ENCODE data around the gene CRIP1. TPM values are rescaled to one million over a fixed set of nuclear protein-coding genes. Genes with fewer than 3 reads are reported as not detected.

CRIP1 gene
- total and polyA plus RNA-seq, 8 donors: 3.5 to 149 (median 60.1) TPM; not detected in 1

DNA sequence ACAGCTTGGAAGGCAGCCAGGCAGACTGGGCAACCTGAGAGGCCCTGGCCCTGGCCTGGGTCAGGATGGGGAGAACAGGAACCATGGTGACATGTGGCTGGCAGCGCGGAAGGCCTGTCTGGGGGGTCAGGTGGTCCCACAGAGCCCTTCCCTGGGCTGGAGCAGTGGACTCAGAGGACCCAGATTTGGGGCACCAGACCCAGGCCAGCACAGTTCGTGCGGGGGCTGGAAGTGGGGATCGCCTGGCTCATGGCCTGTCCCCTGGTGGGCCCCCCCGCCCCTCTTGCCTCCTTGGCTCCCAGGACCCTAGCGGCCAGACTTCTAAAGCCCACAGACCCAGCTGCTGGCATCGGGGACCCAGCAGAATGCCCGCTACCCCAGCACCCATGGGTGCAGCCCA, 45.7 kb upstream of the CRIP1 start:
- no peaks in the 10 kb centered on the region for H3K27me3 ChIP-seq
- H3K4me3 ChIP-seq: no peak overlapping the region
- no peak overlapping the region for H3K27ac ChIP-seq
- intact Hi-C loops (cut with DNase I; ENCODE audit: low total_unique reads): no loop called here
- 90 to 100% (median 98%) methylated on average over 3 to 9 of the region's 9 CpGs for WGBS, 5 donors
- peaks cover 0 to 60% (median 43%) of the 10 kb centered on the region in 4 donors for H3K36me3 ChIP-seq
- H3K4me1 ChIP-seq: peaks cover 0 to 19% (median 0%) of the 10 kb centered on the region in 4 donors
- TF ChIP-seq, protein P1, sequence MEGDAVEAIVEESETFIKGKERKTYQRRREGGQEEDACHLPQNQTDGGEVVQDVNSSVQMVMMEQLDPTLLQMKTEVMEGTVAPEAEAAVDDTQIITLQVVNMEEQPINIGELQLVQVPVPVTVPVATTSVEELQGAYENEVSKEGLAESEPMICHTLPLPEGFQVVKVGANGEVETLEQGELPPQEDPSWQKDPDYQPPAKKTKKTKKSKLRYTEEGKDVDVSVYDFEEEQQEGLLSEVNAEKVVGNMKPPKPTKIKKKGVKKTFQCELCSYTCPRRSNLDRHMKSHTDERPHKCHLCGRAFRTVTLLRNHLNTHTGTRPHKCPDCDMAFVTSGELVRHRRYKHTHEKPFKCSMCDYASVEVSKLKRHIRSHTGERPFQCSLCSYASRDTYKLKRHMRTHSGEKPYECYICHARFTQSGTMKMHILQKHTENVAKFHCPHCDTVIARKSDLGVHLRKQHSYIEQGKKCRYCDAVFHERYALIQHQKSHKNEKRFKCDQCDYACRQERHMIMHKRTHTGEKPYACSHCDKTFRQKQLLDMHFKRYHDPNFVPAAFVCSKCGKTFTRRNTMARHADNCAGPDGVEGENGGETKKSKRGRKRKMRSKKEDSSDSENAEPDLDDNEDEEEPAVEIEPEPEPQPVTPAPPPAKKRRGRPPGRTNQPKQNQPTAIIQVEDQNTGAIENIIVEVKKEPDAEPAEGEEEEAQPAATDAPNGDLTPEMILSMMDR (IDR thresholded peaks at IDR 0.05): no peak
- no peak for TF ChIP-seq POLR2AphosphoS5 (IDR thresholded peaks at IDR 0.05)
- TF ChIP-seq POLR2A (IDR thresholded peaks at IDR 0.05): no peak
- no peak for TF ChIP-seq EP300 (IDR thresholded peaks at IDR 0.05)
- H3K9me3 ChIP-seq: no peaks in the 10 kb centered on the region
- no peak for DNase-seq

DNA sequence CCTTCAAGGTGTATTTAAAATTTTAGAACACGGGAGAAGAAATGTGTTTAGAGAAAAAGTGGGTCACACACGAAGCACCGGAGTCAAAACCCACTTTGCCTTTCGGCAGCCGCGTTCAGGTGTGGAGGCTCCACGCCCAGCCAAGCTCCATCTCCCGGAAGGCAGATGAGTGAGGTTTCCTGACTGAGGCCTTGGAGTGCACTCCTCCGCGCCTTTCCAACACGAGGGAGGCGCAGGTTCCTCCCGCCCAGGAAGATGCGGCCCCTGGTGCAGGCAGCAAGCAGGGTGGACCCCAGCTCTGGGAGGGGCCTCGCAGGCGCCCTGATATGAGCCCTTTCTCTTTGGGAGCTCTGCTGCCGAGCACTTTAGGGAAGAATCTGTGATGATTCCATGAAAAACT, 44.6 kb upstream of the CRIP1 start:
- intact Hi-C loops (cut with DNase I; ENCODE audit: low total_unique reads): no loop called here

DNA sequence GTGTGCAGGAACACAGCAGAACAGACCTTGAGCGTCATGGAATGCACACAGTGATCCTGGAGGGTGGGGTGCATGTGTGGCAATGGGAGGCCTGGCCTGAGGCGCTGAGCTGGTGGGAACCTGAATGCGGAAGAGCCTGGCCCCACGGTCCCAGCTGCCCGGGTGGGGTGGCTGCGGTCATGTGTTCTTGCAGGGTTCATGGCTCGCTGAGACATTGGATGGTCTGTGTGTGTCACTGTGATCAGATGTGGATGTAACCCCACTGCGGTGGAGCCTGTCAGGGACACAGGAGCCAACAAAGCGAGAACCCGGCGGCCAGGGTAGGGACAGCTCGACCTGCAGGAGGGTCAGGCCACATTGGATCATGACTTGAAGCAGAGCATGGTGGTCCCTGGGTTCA, 43.9 kb upstream of the CRIP1 start:
- Histone ChIP-seq H3K27ac (no peak overlapping the region), H3K4me1 (peaks cover 0 to 9% (median under 1%) of the 10 kb centered on the region in 4 donors), H3K36me3 (peaks cover 4 to 72% (median 46%) of the 10 kb centered on the region in 4 donors), H3K9me3 (no peaks in the 10 kb centered on the region), H3K4me3 (no peak overlapping the region), H3K27me3 (no peaks in the 10 kb centered on the region)
- intact Hi-C loops (cut with DNase I; ENCODE audit: low total_unique reads): no loop called here
- DNase-seq: no peak
- TF ChIP-seq, protein P1 (IDR thresholded peaks at IDR 0.05): no peak
- no peak for TF ChIP-seq POLR2A (IDR thresholded peaks at IDR 0.05)
- WGBS, 5 donors: 85 to 92% (median 86%) methylated on average over 4 to 12 of the region's 12 CpGs

More for the DNA sequence above, 44.6 kb upstream of the CRIP1 start:
- Histone ChIP-seq H3K4me3 (no peak overlapping the region), H3K27me3 (no peaks in the 10 kb centered on the region), H3K27ac (no peak overlapping the region), H3K9me3 (no peaks in the 10 kb centered on the region), H3K4me1 (peaks cover 0 to 16% (median 0%) of the 10 kb centered on the region in 4 donors), H3K36me3 (peaks cover 3 to 71% (median 46%) of the 10 kb centered on the region in 4 donors)
- WGBS, 5 donors: 77 to 82% (median 79%) methylated on average over 17 of the region's 17 CpGs
- no peak for DNase-seq
- TF ChIP-seq, protein P1 (IDR thresholded peaks at IDR 0.05): no peak
- TF ChIP-seq POLR2A (IDR thresholded peaks at IDR 0.05) (no peak), POLR2AphosphoS5 (IDR thresholded peaks at IDR 0.05) (no peak), EP300 (IDR thresholded peaks at IDR 0.05) (no peak)

DNA sequence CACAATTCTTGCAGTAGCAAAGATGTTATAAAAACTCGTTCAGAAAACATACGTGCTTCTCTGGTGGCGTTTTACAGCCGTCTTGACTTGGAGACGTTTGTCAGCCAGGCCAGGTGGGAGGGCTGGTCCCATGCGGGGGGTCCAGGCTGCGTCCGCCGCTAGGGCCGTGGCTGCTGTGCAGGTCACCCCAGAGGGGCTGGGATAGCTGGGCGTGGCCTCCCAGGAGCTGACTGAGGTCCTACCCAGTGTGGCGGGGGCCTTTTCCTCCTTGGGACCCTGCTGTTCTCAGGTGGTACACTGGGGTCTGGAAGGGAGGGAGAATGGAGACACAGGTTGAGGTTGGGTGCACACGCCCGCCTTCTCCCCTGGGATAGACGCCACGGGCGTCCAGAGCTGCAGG, 41.8 kb upstream of the CRIP1 start:
- 86 to 91% (median 88%) methylated on average over 14 to 17 of the region's 17 CpGs for WGBS, 5 donors
- DNase-seq: no peak
- Histone ChIP-seq H3K4me3 (no peak overlapping the region), H3K9me3 (no peaks in the 10 kb centered on the region), H3K36me3 (peaks cover 4 to 66% (median 36%) of the 10 kb centered on the region in 4 donors), H3K27me3 (no peaks in the 10 kb centered on the region), H3K4me1 (peaks cover 6 to 14% (median 10%) of the 10 kb centered on the region in 4 donors), H3K27ac (no peak overlapping the region)
- intact Hi-C loops (cut with DNase I; ENCODE audit: low total_unique reads): no loop called here
- TF ChIP-seq POLR2AphosphoS5 (IDR thresholded peaks at IDR 0.05) (no peak), POLR2A (IDR thresholded peaks at IDR 0.05) (no peak), EP300 (IDR thresholded peaks at IDR 0.05) (no peak)
- TF ChIP-seq, protein P1 (IDR thresholded peaks at IDR 0.05): no peak

All from stomach (tissue), 9 donors.